ENCODE measurements around the gene C2orf69. TPM values are rescaled to one million over a fixed set of nuclear protein-coding genes. Genes with fewer than 3 reads are reported as not detected.

C2orf69 gene
- total and polyA plus RNA-seq, 2 of the 13 experiments (the other 11 are each of a cell fraction or from before 2014, with no cell fraction given): 4.8 to 19.3 TPM

- TF ChIP-seq ZMYM2 (CRISPR knock-in tag; IDR thresholded peaks at IDR 0.05) (no peak), ZNF10 (CRISPR knock-in tag; IDR thresholded peaks at IDR 0.05; ENCODE audit: borderline replicate concordance, low read depth) (no peak)
Measured at GRCh38 chr2:199929262-199929661, 18.2 kb downstream of the C2orf69 start (continued).

GRCh38 chr2:199932312-199932855, 21.3 kb downstream of the C2orf69 start:
- ATAC-seq: peak; percentile 48

More at GRCh38 chr2:199932312-199932855, 21.3 kb downstream of the C2orf69 start:
- DNase-seq (ENCODE audit: low spot score) (no peak), FAIRE-seq (no peak)
- POLR2A ChIA-PET: no interaction called here
- in situ Hi-C loops (cut with HindIII; ENCODE audit: extremely low pct_ligation_motif_present, low pct_unique_long_range_greater_than_20kb) (no loop called here), intact Hi-C loops (cut with micrococcal nuclease; ENCODE audit: unreplicated experiment) (no loop called here)
- Histone ChIP-seq H2AFZ (ENCODE audit: low read length) (no peak overlapping the region), H3K4me3 (replicated peaks in 1 of 3; ENCODE audit: insufficient read depth in 1 of 3, low read depth in 2 of 3, low read length in 3 of 3) (no peak overlapping the region), H3K36me3 (replicated peaks in 1 of 2; ENCODE audit: control insufficient read depth in 1 of 2, insufficient read depth in 2 of 2, low read length in 2 of 2) (peaks cover 3 to 38% of the 10 kb centered on the region in 2 experiments), H3K9ac (ENCODE audit: insufficient read depth, low read depth, low read length) (no peak overlapping the region), H3K27ac (ENCODE audit: extremely low read length, insufficient read depth, low read length) (no peak overlapping the region), H3K4me1 (ENCODE audit: insufficient read depth, low read length) (no peaks in the 10 kb centered on the region), H3K4me2 (ENCODE audit: low read depth, low read length) (no peak overlapping the region), H3K27me3 (ENCODE audit: control insufficient read depth in 1 of 2, insufficient read depth in 2 of 2, low read length in 2 of 2) (no peaks in the 10 kb centered on the region), H4K20me1 (ENCODE audit: insufficient read depth, low read length) (no peaks in the 10 kb centered on the region), H3K79me2 (ENCODE audit: insufficient read depth, low read length) (no peaks in the 10 kb centered on the region), H3K9me3 (ENCODE audit: low read length) (no peaks in the 10 kb centered on the region)
- TF ChIP-seq RBM22 (optimal IDR thresholded peaks at IDR 0.05; ENCODE audit: low read length) (peak; percentile 53), DZIP1 (CRISPR knock-in tag; IDR thresholded peaks at IDR 0.05) (no peak), POLR2G (IDR thresholded peaks at IDR 0.05; ENCODE audit: low read depth, low read length) (0 out of 2 replicates have a peak, but pooled peaks have one; percentile 20)
- BruUV-seq (replicated peaks): TSS peak; percentile 6
- 93% methylated on average over 4 of the region's 4 CpGs for WGBS (ENCODE audit: low lambda C conversion rate)
- CTCF ChIA-PET (ENCODE audit: low intra/inter-chr PET ratio, low total read pairs): no interaction called here

Measured in HepG2 (cell line).